Renal cortical epithelial cell (primary cell): Measurements from ENCODE around the gene GCK. TPM values are rescaled to one million over a fixed set of nuclear protein-coding genes. Genes with fewer than 3 reads are reported as not detected.

Experiments
- DNase-seq: peaks from one replicate; pipeline ENCODE4 v3.0.0-alpha.2; 2011; ENCODE audit warnings: low read depth
- total RNA-seq: library from RNA; depleted of rRNA; stranded (reverse); fragments of >200 nt; gene quantifications from 2 replicates; pipeline ENCODE4 v1.2.3, GENCODE V29; 2014

The GCK gene
- total RNA-seq, 1 donor from 2014 or later, result 0.10 TPM

GRCh38 chr7:44104860-44105771 is 84.1 kb downstream of the GCK start:
- DNase-seq, result peak; percentile 95

- DNase-seq, result peak; percentile 13
Observed at GRCh38 chr7:44103923-44104859, 85.0 kb downstream of the GCK start, which contains the start of gene AEBP1. TSS of gene AEBP1 (plus strand) at chr7:44104345. CDS start at chr7:44104666, 321 bp downstream.

- no peak for DNase-seq
Observed at GRCh38 chr7:44103566-44103922, 85.7 kb downstream of the GCK start.

GRCh38 chr7:44102846-44103565 is 86.2 kb downstream of the GCK start:
- DNase-seq, result no peak

- DNase-seq, result peak; percentile 65
Observed at GRCh38 chr7:44101966-44102845, 87.0 kb downstream of the GCK start.

GRCh38 chr7:44101303-44101965 is 87.8 kb downstream of the GCK start:
- no peak for DNase-seq

- DNase-seq, result peak; percentile 90
Observed at GRCh38 chr7:44100458-44101302, 88.6 kb downstream of the GCK start.

- DNase-seq, result no peak
Observed at GRCh38 chr7:44099669-44100068, 89.6 kb downstream of the GCK start.

- peak; percentile 25 for DNase-seq
Observed at GRCh38 chr7:44098092-44099068, 90.9 kb downstream of the GCK start.

- DNase-seq, result no peak
Observed at GRCh38 chr7:44097064-44097932, 91.9 kb downstream of the GCK start.

- no peak for DNase-seq
Observed at GRCh38 chr7:44096326-44096881, 92.8 kb downstream of the GCK start.

- no peak for DNase-seq
Observed at GRCh38 chr7:44095781-44096180, 93.5 kb downstream of the GCK start.

- DNase-seq, result no peak
Observed at GRCh38 chr7:44094883-44095592, 94.2 kb downstream of the GCK start.

- no peak for DNase-seq
Observed at GRCh38 chr7:44094365-44094764, 94.9 kb downstream of the GCK start.
